Liver (tissue), 3 donors: ENCODE data around the gene KIF2C.

ENCODE experiments used
- ATF3 ChIP-seq: IDR thresholded peaks from 2 replicates; pipeline ENCODE4 v1.6.1; 2016; ENCODE audit warnings: antibody characterized with exemption
- CTCF ChIP-seq: fragments of 150-350 bp; IDR thresholded peaks from 2 replicates; pipeline ENCODE4 v1.5.1; 2017; ENCODE audit warnings: improper control_type of control experiment, low read depth, low read length; ENCODE audit not compliant: missing input control
- GABPA ChIP-seq, 2 donors: IDR thresholded peaks in 1 of 2; conservative IDR thresholded peaks in 1 of 2; 2 replicates each; pipeline ENCODE4 v1.6.1; 2016; ENCODE audit warnings: antibody characterized with exemption in 2 of 2, mild to moderate bottlenecking in 1 of 2, moderate library complexity in 1 of 2
- JUND ChIP-seq, 2 donors: IDR thresholded peaks; 2 replicates each; pipeline ENCODE4 v1.6.1; 2016; ENCODE audit warnings: antibody characterized with exemption in 2 of 2
- MAX ChIP-seq: IDR thresholded peaks from 2 replicates; pipeline ENCODE4 v1.6.1; 2016; ENCODE audit warnings: antibody characterized with exemption
- RAD21 ChIP-seq, 2 donors: IDR thresholded peaks; 2 replicates each; pipeline ENCODE4 v1.6.1; 2016; ENCODE audit warnings: antibody characterized with exemption in 2 of 2, mild to moderate bottlenecking in 2 of 2
- SP1 ChIP-seq: IDR thresholded peaks from 2 replicates; pipeline ENCODE4 v1.6.1; 2018; ENCODE audit warnings: antibody characterized with exemption, mild to moderate bottlenecking
- donor health status: healthy.
- donor health status: healthy.

- TF ChIP-seq CTCF (no peak), SP1 (no peak), GABPA (IDR thresholded peaks at IDR 0.05 in 1 of 2, conservative IDR thresholded peaks at IDR 0.05 in 1 of 2) (no peak), MAX (no peak), RAD21 (IDR thresholded peaks at IDR 0.05) (no peak), ATF3 (no peak), JUND (IDR thresholded peaks at IDR 0.05) (no peak)
These were observed 20.3 kb upstream of the KIF2C start for GRCh38 chr1:44719318-44719717.
